Stimulated activated CD8-positive, alpha-beta memory T cell treated with anti-CD3 and anti-CD28 coated beads, Interleukin-12 subunit alpha, Interleukin-12 subunit beta, amount 100 ng/mL, for 24 hours (primary cell): ENCODE data around the gene DENND2D.

ENCODE experiments used
- DNase-seq: peaks from one replicate; pipeline ENCODE4 v3.0.0-alpha.2; 2020; ENCODE audit errors: extremely low read depth

The DENND2D gene

GRCh38 chr1:111175349-111175748, 25.1 kb downstream of the DENND2D start:
- no peak for DNase-seq

GRCh38 chr1:111174070-111174469, 26.4 kb downstream of the DENND2D start:
- no peak for DNase-seq

DNA sequence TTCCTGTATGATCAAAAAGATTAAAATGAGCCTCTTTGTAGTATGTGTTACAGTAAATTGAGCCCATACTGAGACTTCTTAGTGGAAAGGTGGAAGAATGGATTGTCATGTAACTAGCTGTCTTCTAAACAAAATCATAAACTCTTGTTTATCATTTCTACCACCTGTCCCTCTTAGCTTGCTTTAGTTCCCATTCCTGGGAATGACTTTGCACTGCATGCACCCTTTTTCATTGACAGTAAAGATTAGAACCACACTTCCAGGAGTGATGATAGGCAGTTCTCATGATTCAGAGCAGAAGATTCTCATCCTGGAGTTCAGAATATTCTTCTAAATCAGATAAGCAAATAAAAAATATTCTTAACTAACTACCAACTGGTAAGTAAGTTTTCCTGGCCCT, 28.0 kb downstream of the DENND2D start:
- no peak for DNase-seq

GRCh38 chr1:111164151-111164550, 36.3 kb downstream of the DENND2D start:
- no peak for DNase-seq

GRCh38 chr1:111163363-111163762, 37.1 kb downstream of the DENND2D start:
- DNase-seq = no peak

GRCh38 chr1:111162488-111162880, 38.0 kb downstream of the DENND2D start:
- DNase-seq = no peak

- no peak for DNase-seq
Observed at GRCh38 chr1:111161843-111162487, 38.5 kb downstream of the DENND2D start.

- no peak for DNase-seq
Observed at GRCh38 chr1:111157431-111157830, 43.0 kb downstream of the DENND2D start.

DNA sequence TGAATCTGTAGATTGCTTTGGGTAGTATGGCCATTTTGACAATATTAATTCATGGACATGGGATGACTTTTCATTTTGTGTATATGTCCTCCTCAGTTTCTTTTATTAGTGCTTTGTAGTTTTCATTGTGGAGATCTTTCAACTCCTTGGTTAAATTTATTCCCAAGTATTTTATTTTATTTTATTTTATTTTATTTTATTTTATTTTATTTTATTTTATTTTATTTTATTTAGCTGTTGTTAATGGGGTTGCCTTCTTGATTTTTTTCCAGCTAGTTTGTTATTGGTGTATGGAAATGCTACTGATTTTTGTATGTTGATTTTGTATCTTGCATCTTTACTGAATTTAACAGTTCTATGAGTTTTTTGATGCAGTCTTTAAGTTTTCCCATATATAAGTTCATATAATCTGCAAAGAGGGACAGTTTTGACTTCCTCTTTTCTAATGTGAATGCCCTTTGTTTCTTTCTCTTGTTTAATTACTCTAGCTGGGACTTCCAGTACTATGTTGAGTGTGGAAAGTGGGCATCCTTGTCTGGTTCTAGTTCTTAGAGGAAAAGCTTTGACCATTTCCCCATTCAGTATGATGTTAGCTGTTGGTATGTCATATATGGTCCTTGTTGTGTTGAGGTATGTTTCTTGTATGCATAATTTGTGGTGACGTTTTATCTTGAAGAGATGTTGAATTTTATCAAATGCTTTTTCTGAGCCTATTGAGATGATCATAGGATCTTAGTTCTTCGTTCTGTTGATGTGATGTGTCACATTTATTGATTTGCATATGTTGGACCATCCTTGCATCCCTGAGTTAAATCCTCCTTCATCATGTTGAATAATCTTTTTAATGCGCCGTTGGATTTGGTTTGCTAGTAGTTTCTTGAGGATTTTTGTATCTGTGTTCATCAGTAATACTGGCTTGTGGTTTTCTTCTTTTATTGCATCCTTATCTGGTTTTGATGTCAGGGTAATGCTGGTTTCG, 46.1 kb downstream of the DENND2D start:
- DNase-seq = no peak

- DNase-seq = no peak
Observed at GRCh38 chr1:111151838-111152237, 48.6 kb downstream of the DENND2D start.

DNA sequence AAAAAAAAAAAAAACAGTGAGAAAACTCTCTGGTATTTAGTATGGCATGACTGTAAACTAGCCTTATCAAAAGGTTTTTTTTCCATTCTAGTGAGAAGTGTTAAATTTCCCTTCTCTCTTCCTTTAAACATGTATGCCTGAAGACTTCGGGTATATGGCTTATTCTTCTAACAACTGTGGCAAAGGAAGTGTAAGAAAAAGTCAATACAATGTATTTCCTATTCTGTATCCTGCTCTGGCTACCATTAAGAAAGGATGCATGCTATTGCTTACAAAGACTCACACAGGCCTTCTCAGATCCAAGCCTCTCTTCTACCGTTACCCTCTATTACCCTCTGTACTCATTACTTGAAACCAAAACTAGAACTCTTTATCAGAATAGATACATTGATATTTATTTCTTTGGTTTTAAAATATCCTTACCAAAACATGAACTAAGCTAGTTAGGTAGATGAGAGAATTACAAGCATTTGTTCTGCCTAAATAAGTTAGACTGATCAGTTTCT, 52.0 kb downstream of the DENND2D start:
- DNase-seq = no peak

DNA sequence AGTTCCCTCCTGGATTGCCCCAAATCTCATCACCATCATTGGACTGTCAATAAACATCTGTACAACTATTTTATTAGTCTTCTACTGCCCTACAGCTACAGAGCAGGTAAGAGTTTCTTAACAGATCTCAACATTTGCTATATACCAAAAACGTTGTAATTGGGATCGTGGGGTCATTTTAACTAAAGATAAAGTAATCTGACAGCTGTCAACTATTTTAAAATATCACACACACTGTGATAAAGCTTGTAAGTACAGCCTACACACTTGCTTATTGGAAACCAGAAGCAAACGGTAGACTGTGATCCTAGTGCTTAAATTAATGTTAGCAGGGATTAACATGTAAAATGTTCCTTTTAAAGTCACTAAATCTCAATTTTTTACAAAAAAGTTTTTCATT, 52.5 kb downstream of the DENND2D start:
- DNase-seq = no peak

GRCh38 chr1:111145963-111146768, 54.3 kb downstream of the DENND2D start:
- no peak for DNase-seq

DNA sequence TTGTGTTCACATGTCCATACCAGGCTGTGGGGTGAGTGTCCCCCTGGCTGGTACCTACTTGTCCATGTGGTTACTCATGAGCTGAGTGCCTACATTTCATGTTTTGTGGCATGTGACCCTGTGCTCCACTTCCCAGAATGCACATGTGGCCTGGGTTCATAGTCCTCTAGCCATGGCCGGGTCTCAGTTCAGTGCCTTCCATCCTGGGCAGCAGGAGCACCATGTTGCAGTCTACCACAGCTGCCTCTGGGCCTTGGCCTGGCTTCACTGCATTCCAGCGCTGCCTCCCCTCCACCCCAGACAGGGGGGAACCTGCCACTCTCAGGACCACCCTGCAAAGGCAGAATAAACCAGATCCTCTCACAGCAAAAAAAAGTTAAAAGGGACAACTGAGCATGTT, 54.9 kb downstream of the DENND2D start:
- DNase-seq = no peak

- no peak for DNase-seq
Observed at GRCh38 chr1:111142356-111142975, 58.0 kb downstream of the DENND2D start.

- no peak for DNase-seq
Observed at GRCh38 chr1:111141245-111142220, 58.9 kb downstream of the DENND2D start.

DNA sequence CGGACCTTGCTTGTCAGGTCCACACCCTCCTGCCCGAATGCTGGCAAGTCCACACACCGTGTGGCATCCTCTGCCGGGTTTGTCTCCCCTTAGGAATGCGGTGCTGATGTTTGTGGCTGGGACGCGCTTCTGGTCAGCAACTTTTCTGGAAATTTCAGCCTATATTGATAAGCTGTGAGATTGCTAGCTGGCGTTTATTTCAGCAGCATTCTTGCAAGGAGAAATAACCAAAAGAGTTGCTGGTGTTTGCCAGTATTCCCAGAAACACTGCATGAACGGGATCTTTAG, 59.8 kb downstream of the DENND2D start:
- no peak for DNase-seq

GRCh38 chr1:111139956-111140679, 60.3 kb downstream of the DENND2D start, which contains the start of the genes CEPT1 and DRAM2:
Gene CEPT1 (plus strand): TSS chr1:111140223. CDS start chr1:111147715, 7,492 bp downstream.
Gene DRAM2 (minus strand): TSS chr1:111140093. CDS start chr1:111131554, 8,539 bp downstream.
- peak; percentile 85 for DNase-seq

GRCh38 chr1:111139324-111139955, 61.0 kb downstream of the DENND2D start:
- DNase-seq = no peak
